Lower leg skin (tissue), 3 donors: ENCODE data around the gene C10orf67.

Experiments used
- CTCF ChIP-seq, 3 donors: fragments of 450-650 bp; IDR thresholded peaks; one replicate each; pipeline ENCODE4 v1.5.1; 2016; ENCODE audit warnings: antibody characterized with exemption in 3 of 3, mild to moderate bottlenecking in 3 of 3, moderate library complexity in 2 of 3
- POLR2A ChIP-seq, 2 donors: fragments of 450-650 bp; IDR thresholded peaks; one replicate each; pipeline ENCODE4 v1.6.1; 2016 to 2017; ENCODE audit warnings: antibody characterized with exemption in 2 of 2, mild to moderate bottlenecking in 1 of 2, moderate library complexity in 1 of 2

GRCh38 chr10:23187155-23187554 is 157.4 kb downstream of the C10orf67 start:
- TF ChIP-seq POLR2A (IDR thresholded peaks at IDR 0.05) = no peak
- no peak for TF ChIP-seq CTCF (IDR thresholded peaks at IDR 0.05)
